DND-41 (cell line): ENCODE measurements around the gene LYPD6B.

Source experiments
- ATAC-seq: fragments of 200-7000 bp; cut with Tn5 transposase; 3 replicates; pipeline ENCODE4 v1.9.1; 2021; ENCODE audit warnings: low read depth; ENCODE audit not compliant: insufficient read depth
- DNase-seq: peaks from one replicate; pipeline ENCODE4 v3.0.0-alpha.2; 2020
- H2AFZ ChIP-seq: 2 replicates; pipeline ENCODE4 v1.6.0; 2012; ENCODE audit warnings: low read depth, low read length
- H3K27ac ChIP-seq: 2 replicates; pipeline ENCODE4 v1.5.1; 2012; ENCODE audit warnings: low read length, inconsistent platforms
- H3K27me3 ChIP-seq: fragments of 200-600 bp; sonication (generic); 2 replicates; pipeline ENCODE4 v1.6.0; 2012; ENCODE audit warnings: low read length, mild to moderate bottlenecking, inconsistent platforms; ENCODE audit not compliant: insufficient read depth, poor library complexity
- H3K36me3 ChIP-seq: 2 replicates; pipeline ENCODE4 v1.5.1; 2012; ENCODE audit warnings: low read length, inconsistent platforms; ENCODE audit not compliant: insufficient read depth
- H3K4me1 ChIP-seq: 2 replicates; pipeline ENCODE4 v1.5.1; 2012; ENCODE audit warnings: mild to moderate bottlenecking, low read length; ENCODE audit not compliant: insufficient read depth
- H3K4me2 ChIP-seq: 2 replicates; pipeline ENCODE4 v1.6.0; 2012; ENCODE audit warnings: mild to moderate bottlenecking, moderate library complexity, low read length, inconsistent platforms; ENCODE audit not compliant: insufficient read depth
- H3K4me3 ChIP-seq, 2 experiments: fragments of 200-600 bp in 1 of 2; shearing (Covaris generic) in 1 of 2; 2 replicates each; pipeline ENCODE4 v1.5.1; 2012 to 2016; ENCODE audit warnings: inconsistent platforms in 2 of 2, low read length in 2 of 2, mild to moderate bottlenecking in 2 of 2, low read depth in 1 of 2, moderate library complexity in 1 of 2
- H3K79me2 ChIP-seq: 2 replicates; pipeline ENCODE4 v1.6.0; 2012; ENCODE audit warnings: low read length, inconsistent platforms; ENCODE audit not compliant: insufficient read depth
- H3K9ac ChIP-seq: 2 replicates; pipeline ENCODE4 v1.6.0; 2012; ENCODE audit warnings: low read depth, mild to moderate bottlenecking, inconsistent platforms, low read length, moderate library complexity
- H3K9me3 ChIP-seq: 2 replicates; pipeline ENCODE4 v1.5.1; 2012; ENCODE audit warnings: low read length, moderate library complexity, mild to moderate bottlenecking, inconsistent platforms; ENCODE audit not compliant: insufficient read depth, severe bottlenecking
- H4K20me1 ChIP-seq: 2 replicates; pipeline ENCODE4 v1.6.0; 2012; ENCODE audit warnings: low read length; ENCODE audit not compliant: insufficient read depth
- CTCF ChIP-seq: IDR thresholded peaks from 2 replicates; pipeline ENCODE4 v1.5.1; 2012; ENCODE audit warnings: borderline replicate concordance, low read length, moderate library complexity, mild to moderate bottlenecking; ENCODE audit not compliant: poor library complexity, severe bottlenecking; ENCODE audit errors: extremely low read depth
- EZH2 ChIP-seq: IDR thresholded peaks from 3 replicates; pipeline ENCODE4 v1.6.1; 2012; ENCODE audit warnings: borderline replicate concordance, low read depth, mild to moderate bottlenecking, moderate library complexity, low read length, inconsistent platforms; ENCODE audit not compliant: severe bottlenecking

LYPD6B gene

GRCh38 chr2:149219856-149220255 is 181.4 kb downstream of the LYPD6B start:
- Histone ChIP-seq H4K20me1 (no peaks in the 10 kb centered on the region), H3K27me3 (no peaks in the 10 kb centered on the region), H2AFZ (no peak overlapping the region), H3K36me3 (no peaks in the 10 kb centered on the region), H3K4me2 (no peak overlapping the region), H3K9ac (no peak overlapping the region), H3K79me2 (no peaks in the 10 kb centered on the region), H3K4me1 (no peaks in the 10 kb centered on the region), H3K4me3 (no peak overlapping the region), H3K9me3 (no peaks in the 10 kb centered on the region), H3K27ac (no peak overlapping the region)
- DNase-seq: no peak
- ATAC-seq: no peak
- TF ChIP-seq CTCF (no peak), EZH2 (no peak)

GRCh38 chr2:149221002-149221401 is 182.5 kb downstream of the LYPD6B start:
- no peaks in the 10 kb centered on the region for H4K20me1 ChIP-seq
- DNase-seq (no peak), ATAC-seq (no peak)
- no peaks in the 10 kb centered on the region for H3K36me3 ChIP-seq
- H3K4me2 ChIP-seq: no peak overlapping the region
- H3K27ac ChIP-seq: no peak overlapping the region
- no peaks in the 10 kb centered on the region for H3K4me1 ChIP-seq
- H3K9ac ChIP-seq: no peak overlapping the region
- H3K9me3 ChIP-seq: no peaks in the 10 kb centered on the region
- H2AFZ ChIP-seq: no peak overlapping the region
- no peaks in the 10 kb centered on the region for H3K27me3 ChIP-seq
- no peaks in the 10 kb centered on the region for H3K79me2 ChIP-seq
- TF ChIP-seq CTCF: no peak
- TF ChIP-seq EZH2: no peak
- no peak overlapping the region for H3K4me3 ChIP-seq

GRCh38 chr2:149221898-149222297 is 183.4 kb downstream of the LYPD6B start:
- TF ChIP-seq CTCF: no peak
- TF ChIP-seq EZH2: no peak
- Histone ChIP-seq H3K36me3 (no peaks in the 10 kb centered on the region), H3K4me3 (no peak overlapping the region), H3K27ac (no peak overlapping the region), H3K79me2 (no peaks in the 10 kb centered on the region), H3K4me1 (no peaks in the 10 kb centered on the region), H3K9ac (no peak overlapping the region), H2AFZ (no peak overlapping the region), H3K4me2 (no peak overlapping the region), H4K20me1 (no peaks in the 10 kb centered on the region), H3K27me3 (no peaks in the 10 kb centered on the region), H3K9me3 (no peaks in the 10 kb centered on the region)
- ATAC-seq (no peak), DNase-seq (no peak)
